NCI-H2227 (cell line): ENCODE results near the gene GEMIN2.
"Not testable (repeated sequence)": the region's sequence is repeated elsewhere in the genome, so short reads cannot be mapped to it uniquely, and the experiment has no call there.

Experiments used
- DNase-seq: peaks from one replicate; lab custom pipeline; 2025; ENCODE audit not compliant: unreplicated experiment; lab: John Stamatoyannopoulos, UW

Gene GEMIN2

DNA sequence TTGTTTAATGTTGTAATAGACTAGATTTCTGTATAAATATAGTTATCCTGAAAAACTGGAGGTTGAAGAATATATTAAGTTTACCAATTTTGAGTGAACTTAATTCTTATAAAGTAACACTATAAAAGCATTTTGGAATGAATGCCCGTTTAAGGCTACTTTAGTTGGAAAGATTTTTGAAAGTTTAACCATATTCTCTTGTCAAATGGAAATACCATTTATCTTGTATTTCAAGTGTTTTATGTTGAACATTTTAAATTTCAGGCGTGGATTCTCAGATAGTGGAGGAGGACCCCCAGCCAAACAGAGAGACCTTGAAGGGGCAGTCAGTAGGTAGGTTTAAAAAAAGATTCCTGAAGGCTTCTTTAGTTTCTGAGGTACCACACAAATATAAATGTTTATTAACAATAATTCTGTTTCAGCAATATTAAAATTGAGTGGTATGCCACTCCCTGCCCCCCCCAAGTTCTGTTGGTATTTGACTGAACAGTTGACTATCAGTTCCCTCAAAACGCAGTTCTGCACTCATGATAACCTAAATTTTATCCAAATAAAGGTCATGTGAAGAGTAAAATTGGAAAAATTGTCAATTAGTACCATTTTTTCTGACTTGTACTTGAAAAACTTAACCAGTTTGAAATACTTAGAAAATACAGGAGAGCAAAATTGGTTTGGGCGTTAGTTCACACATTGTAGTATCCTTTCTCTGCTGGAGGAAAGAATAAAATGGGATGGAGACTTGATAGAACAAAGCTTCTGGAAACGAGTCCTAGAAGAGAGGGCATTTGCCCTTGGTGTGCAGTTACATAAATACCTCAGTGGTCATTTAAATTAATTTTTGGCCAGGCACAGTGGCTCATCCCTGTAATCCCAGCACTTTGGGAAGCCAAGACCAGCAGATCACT is 62.4 kb downstream of the GEMIN2 start:
- no peak for DNase-seq

- no peak for DNase-seq
Observed at GRCh38 chr14:39177168-39177545, 63.0 kb downstream of the GEMIN2 start.

- DNase-seq: no peak
Observed at GRCh38 chr14:39179042-39179441, 64.9 kb downstream of the GEMIN2 start.

DNA sequence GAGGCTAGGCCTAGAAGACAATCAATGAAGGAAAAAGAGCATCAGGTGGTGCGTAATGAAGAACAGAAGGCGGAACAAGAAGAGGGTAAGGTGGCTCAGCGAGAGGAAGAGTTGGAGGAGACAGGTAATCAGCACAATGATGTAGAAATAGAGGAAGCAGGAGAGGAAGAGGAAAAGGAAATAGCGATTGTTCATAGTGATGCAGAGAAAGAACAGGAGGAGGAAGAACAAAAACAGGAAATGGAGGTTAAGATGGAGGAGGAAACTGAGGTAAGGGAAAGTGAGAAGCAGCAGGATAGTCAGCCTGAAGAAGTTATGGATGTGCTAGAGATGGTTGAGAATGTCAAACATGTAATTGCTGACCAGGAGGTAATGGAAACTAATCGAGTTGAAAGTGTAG is 66.4 kb downstream of the GEMIN2 start:
- DNase-seq: no peak

GRCh38 chr14:39181026-39181692 is 67.0 kb downstream of the GEMIN2 start:
- no peak for DNase-seq

- no peak for DNase-seq
Observed at GRCh38 chr14:39181693-39182047, 67.5 kb downstream of the GEMIN2 start.

DNA sequence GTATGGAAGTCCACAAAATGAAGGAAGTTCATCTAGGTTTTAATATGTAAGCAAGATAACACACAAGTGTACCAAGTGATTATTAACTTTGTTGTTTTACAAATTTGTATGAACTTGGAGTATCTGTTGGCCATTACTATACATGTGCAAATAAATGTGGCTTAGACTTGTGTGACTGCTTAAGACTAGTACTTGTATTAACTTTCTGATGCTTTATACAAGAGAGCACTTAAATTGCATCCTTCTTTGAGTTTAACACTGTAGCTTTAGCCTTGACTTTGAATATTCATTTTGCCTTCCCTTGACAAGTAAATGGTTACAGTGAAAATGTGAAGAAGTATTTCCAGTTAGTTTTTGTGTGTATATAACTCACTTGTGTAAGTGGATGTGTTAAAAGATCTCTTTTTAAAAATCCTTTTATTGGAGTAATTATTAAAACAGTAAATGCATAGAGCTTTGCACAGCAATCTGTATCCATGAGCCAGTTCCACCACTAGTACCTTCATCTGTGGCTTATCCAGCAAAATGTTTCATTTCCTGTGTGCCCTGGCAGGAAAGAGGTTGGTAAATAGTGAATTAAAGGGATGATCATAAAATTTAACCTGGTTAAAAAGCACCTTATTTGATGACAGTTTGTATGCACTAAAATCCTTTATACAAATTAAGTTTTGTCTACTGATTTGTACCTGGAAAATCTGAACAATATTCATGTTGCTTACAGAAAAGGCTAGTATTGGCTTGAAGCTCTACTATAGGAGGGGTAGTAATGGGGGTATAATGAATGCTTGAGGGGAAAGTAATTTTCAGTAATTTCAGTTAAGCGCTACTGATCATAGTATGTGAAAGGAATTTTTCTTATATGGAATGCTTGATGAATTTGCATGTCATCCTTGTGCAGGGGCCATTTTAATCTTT is 68.9 kb downstream of the GEMIN2 start:
- no peak for DNase-seq

DNA sequence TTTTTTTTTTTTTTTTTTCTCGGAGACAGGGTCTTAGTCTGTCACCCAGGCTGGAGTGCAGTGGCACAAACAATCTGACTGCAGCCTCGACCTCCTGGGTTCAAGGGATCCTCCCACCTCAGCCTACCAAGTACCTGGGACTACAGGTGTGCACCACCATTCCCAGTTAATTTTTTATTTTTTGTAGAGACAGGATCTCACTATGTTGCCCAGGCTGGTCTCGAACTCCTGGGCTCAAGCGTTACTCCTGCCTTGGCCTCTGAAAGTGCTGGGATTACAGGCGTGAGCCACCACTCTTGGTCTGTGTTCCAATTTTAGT is 69.5 kb downstream of the GEMIN2 start:
- not testable (repeated sequence) for DNase-seq

GRCh38 chr14:39184628-39185255 is 70.6 kb downstream of the GEMIN2 start:
- DNase-seq: no peak

GRCh38 chr14:39185256-39186049 is 71.3 kb downstream of the GEMIN2 start:
- no peak for DNase-seq
